Testis (tissue), 2 donors: ENCODE results near the gene TMEM144.

Experiments
- POLR2A ChIP-seq: fragments of 450-650 bp; IDR thresholded peaks from one replicate; pipeline ENCODE4 v1.6.1; 2017; ENCODE audit warnings: antibody characterized with exemption, mild to moderate bottlenecking, moderate library complexity
- TF ChIP-seq, protein P1 (sequence below), 3 experiments: fragments of 450-650 bp in 2 of 3; fragments of 200-600 bp in 1 of 3; sonication (generic) in 1 of 3; IDR thresholded peaks; one replicate each; pipeline ENCODE4 v1.5.1; 2016 to 2019; ENCODE audit warnings: antibody characterized with exemption in 3 of 3, mild to moderate bottlenecking in 2 of 3, moderate library complexity in 1 of 3

DNA sequence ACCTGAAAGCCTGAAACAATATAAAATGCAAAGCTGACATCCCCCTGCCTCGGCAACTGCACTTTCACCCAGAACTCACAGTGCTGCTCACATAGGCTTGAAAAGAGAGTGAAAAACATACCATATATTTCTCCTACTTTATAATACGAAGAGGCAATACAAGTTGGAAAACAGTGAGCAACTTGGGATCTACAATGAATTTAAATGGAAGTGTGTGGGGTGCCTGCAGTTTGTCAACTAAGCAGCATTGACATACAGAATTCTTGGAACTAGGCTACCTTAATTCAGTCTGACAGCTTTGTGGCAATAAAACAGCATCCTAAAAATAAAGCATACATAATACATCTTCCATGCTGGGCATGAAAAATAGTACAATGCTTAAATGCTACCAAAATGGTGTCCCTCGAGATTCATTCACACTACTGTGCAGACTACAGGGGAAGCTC is 45.5 kb upstream of the TMEM144 start:
- TF ChIP-seq, protein P1, sequence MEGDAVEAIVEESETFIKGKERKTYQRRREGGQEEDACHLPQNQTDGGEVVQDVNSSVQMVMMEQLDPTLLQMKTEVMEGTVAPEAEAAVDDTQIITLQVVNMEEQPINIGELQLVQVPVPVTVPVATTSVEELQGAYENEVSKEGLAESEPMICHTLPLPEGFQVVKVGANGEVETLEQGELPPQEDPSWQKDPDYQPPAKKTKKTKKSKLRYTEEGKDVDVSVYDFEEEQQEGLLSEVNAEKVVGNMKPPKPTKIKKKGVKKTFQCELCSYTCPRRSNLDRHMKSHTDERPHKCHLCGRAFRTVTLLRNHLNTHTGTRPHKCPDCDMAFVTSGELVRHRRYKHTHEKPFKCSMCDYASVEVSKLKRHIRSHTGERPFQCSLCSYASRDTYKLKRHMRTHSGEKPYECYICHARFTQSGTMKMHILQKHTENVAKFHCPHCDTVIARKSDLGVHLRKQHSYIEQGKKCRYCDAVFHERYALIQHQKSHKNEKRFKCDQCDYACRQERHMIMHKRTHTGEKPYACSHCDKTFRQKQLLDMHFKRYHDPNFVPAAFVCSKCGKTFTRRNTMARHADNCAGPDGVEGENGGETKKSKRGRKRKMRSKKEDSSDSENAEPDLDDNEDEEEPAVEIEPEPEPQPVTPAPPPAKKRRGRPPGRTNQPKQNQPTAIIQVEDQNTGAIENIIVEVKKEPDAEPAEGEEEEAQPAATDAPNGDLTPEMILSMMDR (IDR thresholded peaks at IDR 0.05), result no peak
- TF ChIP-seq POLR2A, result no peak
